SK-N-SH (cell line): Measurements from ENCODE around the gene KIF18A. TPM values are rescaled to one million over a fixed set of nuclear protein-coding genes. Genes with fewer than 3 reads are reported as not detected.
A peak's percentile ranks its signal among the peaks of the same experiment; 100 is the strongest.
"Not testable (repeated sequence)": the region's sequence is repeated elsewhere in the genome, so short reads cannot be mapped to it uniquely, and the experiment has no call there.

Experiments
- CTCF ChIA-PET: fragments of 300-600, 350-600 bp; formaldehyde crosslinking; extraction: SDS; loops from one replicate; lab custom pipeline; 2021; lab: Yijun Ruan, JAX
- POLR2A ChIA-PET: fragments of 350-600 bp; sonication (Branson Sonifier 250); formaldehyde crosslinking; extraction: SDS; loops from one replicate; lab custom pipeline; 2020; ENCODE audit warnings: antibody characterized with exemption, inconsistent platforms; lab: Yijun Ruan, JAX
- DNase-seq: peaks from one replicate; pipeline ENCODE4 v3.0.0; 2012
- H2AFZ ChIP-seq: fragments of 200-600 bp; sonication (generic); 2 replicates; pipeline ENCODE4 v1.8.1; 2016; ENCODE audit warnings: antibody characterized with exemption, mild to moderate bottlenecking, low read depth
- H3F3A ChIP-seq: fragments of 200-600 bp; sonication (generic); replicated peaks from 2 replicates; pipeline ENCODE3; 2016; ENCODE audit warnings: antibody characterized with exemption, mild to moderate bottlenecking; ENCODE audit not compliant: insufficient read depth
- H3K27ac ChIP-seq, 2 experiments: fragments of 200-500 bp in 1 of 2; fragments of 200-600 bp in 1 of 2; sonication (Bioruptor generic) in 1 of 2; sonication (generic), shearing (Covaris generic) in 1 of 2; 2 replicates each; pipeline versions ENCODE4 v1.5.1 to v1.6.1; 2014 to 2016; ENCODE audit warnings: low read depth in 2 of 2, inconsistent platforms in 1 of 2, low read length in 1 of 2, mild to moderate bottlenecking in 1 of 2, mixed read lengths in 1 of 2
- H3K27me3 ChIP-seq: fragments of 200-600 bp; sonication (generic), shearing (Covaris generic); 2 replicates; pipeline ENCODE4 v1.6.1; 2016; ENCODE audit warnings: mixed run types; ENCODE audit not compliant: insufficient read depth
- H3K36me3 ChIP-seq, 2 experiments: fragments of 200-500 bp in 1 of 2; fragments of 200-600 bp in 1 of 2; sonication (Bioruptor generic) in 1 of 2; sonication (generic) in 1 of 2; replicated peaks in 1 of 2; 2 replicates each; pipeline versions ENCODE3 to v1.5.1; 2014 to 2016; ENCODE audit warnings: low read length in 1 of 2, mild to moderate bottlenecking in 1 of 2; ENCODE audit not compliant: insufficient read depth in 2 of 2, control insufficient read depth in 1 of 2
- H3K4me1 ChIP-seq, 2 experiments: fragments of 200-500 bp in 1 of 2; fragments of 200-600 bp in 1 of 2; sonication (Bioruptor generic) in 1 of 2; sonication (generic), shearing (Covaris generic) in 1 of 2; 2 replicates each; pipeline versions ENCODE4 v1.5.1 to v1.6.1; 2014 to 2016; ENCODE audit warnings: low read depth in 1 of 2, low read length in 1 of 2, mixed run types in 1 of 2; ENCODE audit not compliant: insufficient read depth in 2 of 2, control insufficient read depth in 1 of 2
- H3K4me2 ChIP-seq: fragments of 200-600 bp; sonication (generic), shearing (Covaris generic); 2 replicates; pipeline ENCODE4 v1.6.1; 2017; ENCODE audit warnings: mixed run types
- H3K4me3 ChIP-seq, 2 experiments: fragments of 200-500 bp in 1 of 2; fragments of 200-600 bp in 1 of 2; sonication (Bioruptor generic) in 1 of 2; sonication (generic), shearing (Covaris generic) in 1 of 2; 2 replicates each; pipeline versions ENCODE4 v1.5.1 to v1.8.1; 2014 to 2016; ENCODE audit warnings: low read depth in 2 of 2, inconsistent platforms in 1 of 2, low read length in 1 of 2, mild to moderate bottlenecking in 1 of 2, mixed read lengths in 1 of 2, moderate library complexity in 1 of 2
- H3K79me2 ChIP-seq: fragments of 200-600 bp; sonication (generic); 2 replicates; pipeline ENCODE4 v1.8.1; 2017; ENCODE audit warnings: mild to moderate bottlenecking; ENCODE audit not compliant: insufficient read depth
- H3K9ac ChIP-seq: fragments of 200-600 bp; sonication (generic); 2 replicates; pipeline ENCODE4 v1.6.1; 2017; ENCODE audit warnings: mixed run types
- H3K9me2 ChIP-seq: fragments of 200-600 bp; sonication (generic); 2 replicates; pipeline ENCODE4 v1.6.1; 2017; ENCODE audit warnings: mixed run types
- H3K9me3 ChIP-seq: fragments of 200-600 bp; sonication (generic); 2 replicates; pipeline ENCODE4 v1.6.1; 2017; ENCODE audit warnings: mixed run types, mild to moderate bottlenecking, moderate library complexity
- H4K20me1 ChIP-seq: fragments of 200-600 bp; sonication (generic); 2 replicates; pipeline ENCODE4 v1.6.1; 2017; ENCODE audit warnings: mild to moderate bottlenecking, mixed run types; ENCODE audit not compliant: insufficient read depth
- CHD2 ChIP-seq: fragments of 150-350 bp; IDR thresholded peaks from 2 replicates; pipeline ENCODE4 v1.6.1; 2018; ENCODE audit warnings: low read length; ENCODE audit not compliant: partially characterized antibody
- EP300 ChIP-seq, 2 experiments: IDR thresholded peaks; 2 replicates each; pipeline versions ENCODE4 v1.4.0 to v1.6.1; 2012; ENCODE audit warnings: borderline replicate concordance in 1 of 2, low read depth in 1 of 2, low read length in 1 of 2
- FOSL2 ChIP-seq: IDR thresholded peaks from 2 replicates; pipeline ENCODE4 v1.4.0; 2012; ENCODE audit warnings: low read depth, mild to moderate bottlenecking, moderate library complexity, borderline replicate concordance
- GATA2 ChIP-seq: sonication (generic); formaldehyde crosslinking; IDR thresholded peaks from 2 replicates; pipeline ENCODE4 v1.5.0; 2020; ENCODE audit warnings: mild to moderate bottlenecking, missing genetic modification reagents
- JUND ChIP-seq: IDR thresholded peaks from 2 replicates; pipeline ENCODE4 v1.4.0; 2012
- MEF2A ChIP-seq: IDR thresholded peaks from 2 replicates; pipeline ENCODE4 v1.4.0; 2012; ENCODE audit warnings: low read depth, borderline replicate concordance
- RAD21 ChIP-seq: IDR thresholded peaks from 2 replicates; pipeline ENCODE4 v1.6.1; 2012; ENCODE audit warnings: mild to moderate bottlenecking, low read length
- RXRA ChIP-seq: IDR thresholded peaks from 2 replicates; pipeline ENCODE4 v1.4.0; 2012; ENCODE audit warnings: low read depth, mild to moderate bottlenecking, borderline replicate concordance
- TCF12 ChIP-seq: IDR thresholded peaks from 2 replicates; pipeline ENCODE4 v1.4.0; 2012
- TEAD4 ChIP-seq: IDR thresholded peaks from 2 replicates; pipeline ENCODE4 v1.4.0; 2012; ENCODE audit warnings: mild to moderate bottlenecking, borderline replicate concordance; ENCODE audit not compliant: insufficient read depth
- whole genome bisulfite sequencing: methylation state at CpG from one replicate; pipeline ENCODE4 v1.1.6; 2017; ENCODE audit warnings: low lambda C conversion rate; 5-methylcytosine and 5-hydroxymethylcytosine counted together
- polyA plus RNA-seq, 3 experiments: library from polyadenylated mRNA; depleted of rRNA; stranded (reverse); fragments of >200 nt; gene quantifications; 2 replicates each; pipeline ENCODE4 v1.2.3, GENCODE V29; 2012

KIF18A gene
- polyA plus RNA-seq, 1 of the 3 experiments (the other 2 are of a cell fraction) = 3.8 TPM

- TF ChIP-seq RXRA (no peak), GATA2 (CRISPR knock-in tag) (no peak)
- TF ChIP-seq, all 33 proteins: peak for 0
These were observed 18.6 kb downstream of the KIF18A start (continued) for GRCh38 chr11:28089378-28089777.

GRCh38 chr11:28087693-28088092 lies 20.3 kb downstream of the KIF18A start:
- H3K9me3 ChIP-seq, H3K9me2 ChIP-seq, H3K4me2 ChIP-seq, H3K27me3 ChIP-seq, H4K20me1 ChIP-seq, POLR2A ChIA-PET, H3K4me3 ChIP-seq, H2AFZ ChIP-seq, DNase-seq, H3K9ac ChIP-seq: not testable (repeated sequence)
- Histone ChIP-seq H3K36me3 (peaks cover 20 to 54% of the 10 kb centered on the region in 2 experiments), H3K79me2 (peaks cover 34% of the 10 kb centered on the region; the same call in 1 of the 2 replicates), H3K27ac (peak overlapping the region in 1 of 2 experiments; percentile 75; a peak in 2 of 4 replicates), H3K4me1 (peaks cover 0 to 23% of the 10 kb centered on the region in 2 experiments; a peak in 2 of 4 replicates), H3F3A (peaks cover 56% of the 10 kb centered on the region)
- CTCF ChIA-PET = interaction anchor here (1.2 kb wide), 1 partner anchor 19 kb away, joined by 3 read pairs; no protein-coding TSS in a partner anchor
- WGBS = 64% methylated on average over 3 of the region's 3 CpGs

GRCh38 chr11:28087192-28087591 lies 20.8 kb downstream of the KIF18A start:
- H3K9ac ChIP-seq, H3K9me2 ChIP-seq, H3K9me3 ChIP-seq, POLR2A ChIA-PET, H3K27me3 ChIP-seq, H3K4me2 ChIP-seq, H4K20me1 ChIP-seq, H2AFZ ChIP-seq, DNase-seq, H3K4me3 ChIP-seq: not testable (repeated sequence)
- H3K36me3 ChIP-seq = peaks cover 20 to 56% of the 10 kb centered on the region in 2 experiments
- H3K4me1 ChIP-seq = peaks cover 0 to 23% of the 10 kb centered on the region in 2 experiments; a peak in 2 of 4 replicates
- 93% methylated on average over 1 of the region's 1 CpG for WGBS
- CTCF ChIA-PET = interaction anchor here (0.6 kb wide), 1 partner anchor 438 kb away, joined by 5 read pairs; no protein-coding TSS in a partner anchor
- peaks cover 56% of the 10 kb centered on the region for H3F3A ChIP-seq
- peak overlapping the region in 1 of 2 experiments; percentile 75; a peak in 2 of 4 replicates for H3K27ac ChIP-seq
- peaks cover 29% of the 10 kb centered on the region; the same call in 1 of the 2 replicates for H3K79me2 ChIP-seq

GRCh38 chr11:28086569-28086968 lies 21.4 kb downstream of the KIF18A start:
- TF ChIP-seq TCF12 (peak; percentile 42), CHD2 (no peak), FOSL2 (peak; percentile 84), TEAD4 (peak; percentile 43; the same call in 1 of the 2 replicates), JUND (peak; percentile 64), MEF2A (peak; percentile 78; the same call in 1 of the 2 replicates), RAD21 (no peak), EP300 (IDR thresholded peaks at IDR 0.05; ENCODE audit: borderline replicate concordance in 1 of 2, low read depth in 1 of 2, low read length in 1 of 2) (peak in 1 of 2 experiments; percentile 64; a peak in 1 of 4 replicates)
- TF ChIP-seq, all 33 proteins: peak for 6
- Histone ChIP-seq H2AFZ (no peak overlapping the region), H3K4me3 (peak overlapping the region in 1 of 2 experiments; percentile 4; a peak in 1 of 4 replicates), H3K4me1 (peaks cover 0 to 23% of the 10 kb centered on the region in 2 experiments; a peak in 2 of 4 replicates), H3K9me3 (no peaks in the 10 kb centered on the region; the same call in 1 of the 2 replicates), H4K20me1 (no peaks in the 10 kb centered on the region), H3K27ac (peak overlapping the region in 1 of 2 experiments; percentile 75; a peak in 2 of 4 replicates), H3K27me3 (no peaks in the 10 kb centered on the region), H3K9me2 (no peaks in the 10 kb centered on the region), H3K4me2 (0 out of 2 replicates have a peak overlapping the region, but pooled peaks have one; percentile 23), H3K9ac (peak overlapping the region; percentile 37; the same call in 1 of the 2 replicates), H3F3A (peaks cover 56% of the 10 kb centered on the region), H3K79me2 (peaks cover 23% of the 10 kb centered on the region; the same call in 1 of the 2 replicates), H3K36me3 (peaks cover 23 to 60% of the 10 kb centered on the region in 2 experiments)
- DNase-seq = no peak
- ChIA-PET CTCF (interaction anchor here (0.6 to 1.0 kb wide), 2 partner anchors 48 to 439 kb away, joined by 3 to 5 read pairs; no protein-coding TSS in a partner anchor), POLR2A (no interaction called here)
- WGBS = 18% methylated on average over 1 of the region's 1 CpG
